PC-3 (cell line): ENCODE measurements around the gene ARHGEF28. TPM values are rescaled to one million over a fixed set of nuclear protein-coding genes. Genes with fewer than 3 reads are reported as not detected.

ENCODE experiments used
- ATAC-seq: fragments of 200-7000 bp; cut with Tn5 transposase; 2 replicates; pipeline ENCODE4 v1.9.1; 2020; ENCODE audit warnings: mild to moderate bottlenecking, moderate library complexity
- BruUV-seq: library from RNA; stranded (reverse); fragments of 400-500 nt; replicated peaks from 2 replicates; lab custom pipeline; 2021; lab: Mats Ljungman, UMichigan
- CTCF ChIA-PET: fragments of 300-600 bp; sonication (Branson Sonifier 250); formaldehyde crosslinking; loops from one replicate; lab custom pipeline; 2022; ENCODE audit warnings: antibody characterized with exemption; lab: Charles Lee
- POLR2A ChIA-PET: fragments of 300-600 bp; sonication (Branson Sonifier 250); formaldehyde crosslinking; loops from one replicate; lab custom pipeline; 2022; ENCODE audit warnings: antibody characterized with exemption; ENCODE audit not compliant: unreplicated experiment; lab: Charles Lee
- DNase-seq: peaks from one replicate; pipeline ENCODE4 v3.0.0-alpha.2; 2015
- H2AFZ ChIP-seq: fragments of 300-600 bp; sonication (generic); 2 replicates; pipeline ENCODE4 v1.6.0; 2016; ENCODE audit warnings: antibody characterized with exemption, low read length
- H3F3A ChIP-seq: fragments of 300-600 bp; sonication (generic); one replicate; pipeline ENCODE4 v1.6.0; 2017; ENCODE audit warnings: antibody characterized with exemption, low read length, control low read depth, mild to moderate bottlenecking; ENCODE audit not compliant: unreplicated experiment
- H3K27ac ChIP-seq: fragments of 300-600 bp; sonication (generic); 2 replicates; pipeline ENCODE4 v1.5.1; 2016; ENCODE audit warnings: mild to moderate bottlenecking, low read length
- H3K27me3 ChIP-seq: fragments of 300-600 bp; sonication (generic); 2 replicates; pipeline ENCODE4 v1.6.1; 2016; ENCODE audit warnings: low read length, mixed read lengths
- H3K36me3 ChIP-seq: fragments of 300-600 bp; sonication (generic); 2 replicates; pipeline ENCODE4 v1.6.1; 2016; ENCODE audit warnings: low read depth, mixed run types, low read length, mixed read lengths
- H3K4me1 ChIP-seq: fragments of 300-600 bp; sonication (generic); 2 replicates; pipeline ENCODE4 v1.5.1; 2016; ENCODE audit warnings: low read length; ENCODE audit not compliant: insufficient read depth
- H3K4me2 ChIP-seq: fragments of 300-600 bp; sonication (generic); 2 replicates; pipeline ENCODE4 v1.6.0; 2016; ENCODE audit warnings: low read length
- H3K4me3 ChIP-seq: fragments of 300-600 bp; sonication (generic); 2 replicates; pipeline ENCODE4 v1.5.1; 2016; ENCODE audit warnings: mild to moderate bottlenecking, low read length, mixed read lengths
- H3K79me2 ChIP-seq: fragments of 300-600 bp; sonication (generic); 2 replicates; pipeline ENCODE4 v1.6.1; 2017; ENCODE audit warnings: low read length, mixed read lengths
- H3K9ac ChIP-seq: fragments of 300-600 bp; sonication (generic); 2 replicates; pipeline ENCODE4 v1.6.0; 2016; ENCODE audit warnings: mild to moderate bottlenecking, low read length
- H3K9me2 ChIP-seq: fragments of 300-600 bp; sonication (generic); replicated peaks from 2 replicates; pipeline ENCODE4 v1.6.1; 2016; ENCODE audit warnings: mixed run types, low read length, mixed read lengths
- H3K9me3 ChIP-seq: fragments of 300-600 bp; sonication (generic); 2 replicates; pipeline ENCODE4 v1.6.1; 2016; ENCODE audit warnings: low read length, mixed read lengths
- H4K20me1 ChIP-seq: fragments of 300-600 bp; sonication (generic); 2 replicates; pipeline ENCODE4 v1.6.1; 2016; ENCODE audit warnings: low read length, mixed read lengths
- EZH2 ChIP-seq: fragments of 300-600 bp; sonication (generic); IDR thresholded peaks from one replicate; pipeline ENCODE4 v1.6.1; 2017; ENCODE audit warnings: antibody characterized with exemption, mild to moderate bottlenecking, low read length; ENCODE audit not compliant: unreplicated experiment
- EZH2phosphoT487 ChIP-seq: fragments of 300-600 bp; sonication (generic); IDR thresholded peaks from 2 replicates; pipeline ENCODE4 v1.6.1; 2018; ENCODE audit warnings: mild to moderate bottlenecking, antibody characterized with exemption, low read length, borderline replicate concordance
- intact Hi-C: fragments of 100-400 bp; cut with micrococcal nuclease; formaldehyde crosslinking; loops from 2 replicates; pipeline ENCODE4 v1.9.0; 2023
- total RNA-seq: library from RNA; depleted of rRNA; stranded (reverse); fragments of >200 nt; gene quantifications from 2 replicates; pipeline ENCODE4 v1.2.3, GENCODE V29; 2014
- TF ChIP-seq, protein P1 (sequence below): fragments of 300-600 bp; sonication (generic); conservative IDR thresholded peaks from 2 replicates; pipeline ENCODE4 v1.5.1; 2017; ENCODE audit warnings: antibody characterized with exemption, low read depth, mild to moderate bottlenecking, low read length

Gene ARHGEF28
- total RNA-seq, 1 experiment from 2014 or later, result 24.2 TPM

DNA sequence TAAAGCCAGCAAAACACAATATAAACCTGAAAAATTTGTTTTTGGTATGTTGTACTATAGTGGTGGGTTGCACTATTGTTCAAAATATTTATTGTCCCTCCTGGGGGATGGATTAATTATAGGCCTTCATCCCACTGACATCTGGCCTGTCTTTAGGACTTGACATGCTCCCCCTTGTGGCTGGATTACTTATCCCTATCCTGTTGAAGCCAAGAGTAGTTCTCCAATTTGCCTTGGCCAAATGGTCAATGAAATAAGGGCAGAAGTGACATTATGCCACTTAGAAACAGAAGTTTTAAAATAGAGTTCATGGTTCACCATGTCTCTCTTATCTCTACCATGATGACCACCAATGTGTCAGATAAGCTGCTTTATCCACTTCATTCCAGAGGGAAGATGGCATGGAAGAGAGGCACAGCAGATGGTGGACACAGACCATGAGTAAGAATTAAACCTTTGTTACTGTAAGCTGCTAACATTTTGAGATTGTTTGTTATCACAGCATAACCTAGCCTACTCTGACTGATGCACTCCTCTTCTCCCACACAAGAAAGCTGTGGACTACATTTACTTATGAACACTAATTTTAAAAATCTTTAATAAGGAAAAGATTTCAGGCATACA is 29.2 kb upstream of the ARHGEF28 start:
- intact Hi-C loops, result no loop called here
- no peaks in the 10 kb centered on the region for H3K9me2 ChIP-seq

DNA sequence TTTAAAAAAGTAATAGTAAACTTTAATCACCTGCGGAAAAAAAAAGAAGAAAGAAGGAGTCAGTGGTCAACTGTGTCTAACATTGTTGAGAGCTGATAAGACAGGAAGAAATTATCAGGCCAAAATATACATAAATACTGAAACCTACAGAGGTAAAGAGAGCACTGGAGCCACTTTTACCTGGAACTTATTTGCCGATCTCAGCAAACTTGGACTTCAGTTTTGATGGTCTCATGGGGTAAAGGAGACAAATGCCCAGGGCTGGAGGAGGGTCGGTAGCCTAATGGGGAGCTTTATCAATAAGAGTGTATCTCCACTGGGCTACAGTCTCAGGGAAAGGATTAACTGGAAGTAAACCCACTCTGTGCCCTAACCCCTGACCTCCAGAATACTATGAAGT is 26.6 kb upstream of the ARHGEF28 start:
- Histone ChIP-seq H3K79me2 (no peaks in the 10 kb centered on the region), H2AFZ (no peak overlapping the region), H4K20me1 (no peaks in the 10 kb centered on the region), H3K9me3 (no peaks in the 10 kb centered on the region), H3F3A (no peaks in the 10 kb centered on the region), H3K27me3 (no peaks in the 10 kb centered on the region), H3K4me3 (no peak overlapping the region), H3K9me2 (no peaks in the 10 kb centered on the region), H3K4me1 (no peaks in the 10 kb centered on the region), H3K36me3 (no peaks in the 10 kb centered on the region), H3K9ac (no peak overlapping the region), H3K4me2 (no peak overlapping the region), H3K27ac (no peak overlapping the region)
- intact Hi-C loops, result no loop called here
- DNase-seq (no peak), ATAC-seq (no peak)
- TF ChIP-seq EZH2, result no peak
- TF ChIP-seq, protein P1, sequence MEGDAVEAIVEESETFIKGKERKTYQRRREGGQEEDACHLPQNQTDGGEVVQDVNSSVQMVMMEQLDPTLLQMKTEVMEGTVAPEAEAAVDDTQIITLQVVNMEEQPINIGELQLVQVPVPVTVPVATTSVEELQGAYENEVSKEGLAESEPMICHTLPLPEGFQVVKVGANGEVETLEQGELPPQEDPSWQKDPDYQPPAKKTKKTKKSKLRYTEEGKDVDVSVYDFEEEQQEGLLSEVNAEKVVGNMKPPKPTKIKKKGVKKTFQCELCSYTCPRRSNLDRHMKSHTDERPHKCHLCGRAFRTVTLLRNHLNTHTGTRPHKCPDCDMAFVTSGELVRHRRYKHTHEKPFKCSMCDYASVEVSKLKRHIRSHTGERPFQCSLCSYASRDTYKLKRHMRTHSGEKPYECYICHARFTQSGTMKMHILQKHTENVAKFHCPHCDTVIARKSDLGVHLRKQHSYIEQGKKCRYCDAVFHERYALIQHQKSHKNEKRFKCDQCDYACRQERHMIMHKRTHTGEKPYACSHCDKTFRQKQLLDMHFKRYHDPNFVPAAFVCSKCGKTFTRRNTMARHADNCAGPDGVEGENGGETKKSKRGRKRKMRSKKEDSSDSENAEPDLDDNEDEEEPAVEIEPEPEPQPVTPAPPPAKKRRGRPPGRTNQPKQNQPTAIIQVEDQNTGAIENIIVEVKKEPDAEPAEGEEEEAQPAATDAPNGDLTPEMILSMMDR, result no peak
- no peak for TF ChIP-seq EZH2phosphoT487
- ChIA-PET CTCF (no interaction called here), POLR2A (no interaction called here)
- no TSS peak for BruUV-seq

More for the DNA sequence above, 29.2 kb upstream of the ARHGEF28 start:
- Histone ChIP-seq H3K4me2 (no peak overlapping the region), H4K20me1 (no peaks in the 10 kb centered on the region), H3K36me3 (no peaks in the 10 kb centered on the region), H2AFZ (no peak overlapping the region), H3K9ac (no peak overlapping the region), H3K4me1 (peaks cover 17% of the 10 kb centered on the region), H3K9me3 (no peaks in the 10 kb centered on the region), H3K79me2 (no peaks in the 10 kb centered on the region), H3K27ac (no peak overlapping the region), H3K4me3 (no peak overlapping the region), H3F3A (no peaks in the 10 kb centered on the region), H3K27me3 (no peaks in the 10 kb centered on the region)
- POLR2A ChIA-PET, result interaction anchor here (0.6 kb wide), 1 partner anchor 1517 kb away, joined by 6 read pairs; no protein-coding TSS in a partner anchor
- DNase-seq (peak; percentile 62), ATAC-seq (peak; percentile 46; the same call in 1 of the 2 replicates)
- no TSS peak for BruUV-seq
- TF ChIP-seq EZH2 (no peak), EZH2phosphoT487 (no peak)
- TF ChIP-seq, protein P1, result peak; percentile 76
- CTCF ChIA-PET, result no interaction called here

DNA sequence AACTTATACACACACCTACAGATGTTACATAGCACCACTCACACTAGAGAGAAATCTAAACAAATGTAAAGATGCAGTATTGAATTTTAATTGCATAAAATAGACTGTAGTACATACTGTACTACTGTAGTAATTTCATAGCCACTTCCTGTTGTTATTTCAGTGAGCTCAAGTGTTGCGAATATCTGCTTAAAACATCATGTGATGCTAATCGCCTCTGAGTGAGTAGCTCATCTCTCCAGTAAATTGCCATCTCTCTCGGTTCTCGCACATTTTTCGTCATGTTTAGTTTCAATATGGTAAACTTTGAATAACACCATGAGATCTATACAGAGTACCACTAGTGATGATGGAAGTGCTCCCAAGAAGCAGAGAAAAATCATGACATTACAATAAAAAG is 22.0 kb upstream of the ARHGEF28 start:
- H3K9me3 ChIP-seq, result no peaks in the 10 kb centered on the region
- no peaks in the 10 kb centered on the region for H3K79me2 ChIP-seq
- H3K27me3 ChIP-seq, result no peaks in the 10 kb centered on the region
- H2AFZ ChIP-seq, result no peak overlapping the region
- intact Hi-C loops, result loop anchor here (2.0 kb wide), 1 partner anchor 33 kb away; no protein-coding TSS in a partner anchor
- CTCF ChIA-PET, result no interaction called here
- H3K9me2 ChIP-seq, result no peaks in the 10 kb centered on the region
- no peak overlapping the region for H3K27ac ChIP-seq
- H3K4me3 ChIP-seq, result no peak overlapping the region
- TF ChIP-seq EZH2phosphoT487 (no peak), EZH2 (no peak)
- TF ChIP-seq, protein P1, result no peak
- H4K20me1 ChIP-seq, result no peaks in the 10 kb centered on the region
- H3K9ac ChIP-seq, result no peak overlapping the region
- DNase-seq (no peak), ATAC-seq (no peak)
- peaks cover 33% of the 10 kb centered on the region for H3K4me1 ChIP-seq
- no TSS peak for BruUV-seq
- no peaks in the 10 kb centered on the region for H3F3A ChIP-seq
- H3K36me3 ChIP-seq, result no peaks in the 10 kb centered on the region
- H3K4me2 ChIP-seq, result no peak overlapping the region
- POLR2A ChIA-PET, result no interaction called here
